Keratinocyte (primary cell): Measurements from ENCODE around the gene DTNB. TPM values are rescaled to one million over a fixed set of nuclear protein-coding genes. Genes with fewer than 3 reads are reported as not detected.
A peak's percentile ranks its signal among the peaks of the same experiment; 100 is the strongest.

Experiments
- DNase-seq: peaks from one replicate; pipeline ENCODE4 v3.0.0-alpha.2; 2011; ENCODE audit warnings: low read depth, missing footprints, low spot score
- FAIRE-seq: peaks from 2 replicates; lab custom pipeline; 2011; peaks lifted over from hg19 to GRCh38; lab: Jason Lieb, UNC
- H2AFZ ChIP-seq: 2 replicates; pipeline ENCODE4 v1.6.0; 2012; ENCODE audit warnings: low read length, control low read depth, inconsistent platforms; ENCODE audit not compliant: control insufficient read depth
- H3K27ac ChIP-seq: 2 replicates; pipeline ENCODE4 v1.5.1; 2011; ENCODE audit warnings: low read length; ENCODE audit not compliant: control insufficient read depth, insufficient read depth
- H3K27me3 ChIP-seq: 3 replicates; pipeline ENCODE4 v1.6.0; 2011; ENCODE audit warnings: low read length; ENCODE audit not compliant: control insufficient read depth, insufficient read depth; ENCODE audit errors: extremely low read depth
- H3K36me3 ChIP-seq, 2 experiments: 2 replicates in 1 of 2; 3 replicates in 1 of 2; pipeline ENCODE4 v1.5.1; 2011; ENCODE audit warnings: low read length in 2 of 2, mild to moderate bottlenecking in 1 of 2; ENCODE audit not compliant: control insufficient read depth in 2 of 2, insufficient read depth in 2 of 2; ENCODE audit errors: extremely low read depth in 1 of 2
- H3K4me1 ChIP-seq: 3 replicates; pipeline ENCODE4 v1.5.1; 2011; ENCODE audit warnings: low read length; ENCODE audit not compliant: control insufficient read depth, insufficient read depth; ENCODE audit errors: extremely low read depth
- H3K4me2 ChIP-seq: 3 replicates; pipeline ENCODE4 v1.6.0; 2011; ENCODE audit warnings: low read depth, low read length; ENCODE audit not compliant: control insufficient read depth, insufficient read depth; ENCODE audit errors: extremely low read depth
- H3K4me3 ChIP-seq, 3 experiments: fragments of 200-600 bp in 1 of 3; sonication (generic) in 1 of 3; 2 replicates in 2 of 3; 3 replicates in 1 of 3; pipeline ENCODE4 v1.5.1; 2011 to 2016; ENCODE audit warnings: low read length in 3 of 3, mild to moderate bottlenecking in 3 of 3, control low read depth in 2 of 3, inconsistent platforms in 1 of 3, low read depth in 1 of 3, mixed read lengths in 1 of 3, mixed run types in 1 of 3, moderate library complexity in 1 of 3; ENCODE audit not compliant: control insufficient read depth in 2 of 3, insufficient read depth in 2 of 3; ENCODE audit errors: extremely low read depth in 1 of 3
- H3K79me2 ChIP-seq: 2 replicates; pipeline ENCODE4 v1.6.0; 2012; ENCODE audit warnings: low read length; ENCODE audit not compliant: control insufficient read depth, insufficient read depth
- H3K9ac ChIP-seq: 3 replicates; pipeline ENCODE4 v1.6.0; 2011; ENCODE audit warnings: low read length; ENCODE audit not compliant: control insufficient read depth, insufficient read depth; ENCODE audit errors: extremely low read depth
- H3K9me1 ChIP-seq: 3 replicates; pipeline ENCODE4 v1.6.0; 2011; ENCODE audit warnings: low read length; ENCODE audit not compliant: control insufficient read depth, insufficient read depth; ENCODE audit errors: extremely low read depth
- H3K9me3 ChIP-seq: 2 replicates; pipeline ENCODE4 v1.5.1; 2012; ENCODE audit warnings: low read depth, low read length; ENCODE audit not compliant: control insufficient read depth
- H4K20me1 ChIP-seq: 3 replicates; pipeline ENCODE4 v1.6.0; 2011; ENCODE audit warnings: low read length; ENCODE audit not compliant: control insufficient read depth, insufficient read depth; ENCODE audit errors: extremely low read depth
- CTCF ChIP-seq, 3 experiments: IDR thresholded peaks in 1 of 3; conservative IDR thresholded peaks in 1 of 3; optimal IDR thresholded peaks in 1 of 3; 2 replicates in 2 of 3; 3 replicates in 1 of 3; pipeline versions ENCODE3 to v1.5.1; 2011; ENCODE audit warnings: low read length in 3 of 3, mild to moderate bottlenecking in 3 of 3, moderate library complexity in 2 of 3, control low read depth in 1 of 3, inconsistent platforms in 1 of 3; ENCODE audit not compliant: insufficient read depth in 2 of 3; ENCODE audit errors: extremely low read depth in 1 of 3
- EZH2 ChIP-seq: IDR thresholded peaks from one replicate; pipeline ENCODE4 v1.6.1; 2012; ENCODE audit warnings: inconsistent platforms, mild to moderate bottlenecking, low read length, moderate library complexity
- dilution Hi-C: fragments of 300-500 bp; cut with MboI; formaldehyde crosslinking; loops from one replicate; pipeline ENCODE4 v1.7.0; 2020; ENCODE audit warnings: low sequenced_read_pairs; ENCODE audit not compliant: extremely low pct_ligation_motif_present
- polyA plus RNA-seq, 5 experiments: library from polyadenylated mRNA; depleted of rRNA in 3 of 5; stranded (reverse) in 3 of 5; stranded (forward) in 1 of 5; unstranded in 1 of 5; fragments of >200 nt; gene quantifications; 1 replicate in 1 of 5; 2 replicates in 3 of 5; 3 replicates in 1 of 5; pipeline versions ENCODE4 v1.2.1 to v1.2.3, GENCODE V29; 2011 to 2012; ENCODE audit warnings: missing spikeins in 2 of 5, low read depth in 1 of 5, low replicate concordance in 1 of 5

The DTNB gene
- polyA plus RNA-seq, 1 donor (not counting 4 experiments of a cell fraction or from before 2014, with no cell fraction given): 31.5 TPM

- DNase-seq (no peak), FAIRE-seq (no peak)
- dilution Hi-C loops: no loop called here
- Histone ChIP-seq H3K36me3 (peaks cover 0 to 4% of the 10 kb centered on the region in 2 experiments), H4K20me1 (no peaks in the 10 kb centered on the region), H3K9me1 (no peaks in the 10 kb centered on the region), H3K4me2 (no peak overlapping the region), H3K27me3 (no peaks in the 10 kb centered on the region), H3K79me2 (no peaks in the 10 kb centered on the region), H3K4me1 (peaks cover 8% of the 10 kb centered on the region), H3K9me3 (no peaks in the 10 kb centered on the region), H3K4me3 (no peak overlapping the region), H3K27ac (no peak overlapping the region), H2AFZ (no peak overlapping the region), H3K9ac (no peak overlapping the region)
- TF ChIP-seq CTCF (optimal IDR thresholded peaks at IDR 0.05 in 1 of 3, IDR thresholded peaks at IDR 0.05 in 1 of 3, conservative IDR thresholded peaks at IDR 0.05 in 1 of 3; ENCODE audit: extremely low read depth in 1 of 3, insufficient read depth in 2 of 3, low read length in 3 of 3) (no peak), EZH2 (no peak)
These were observed 103.1 kb downstream of the DTNB start for GRCh38 chr2:25570161-25570845.

- H3K4me2 ChIP-seq: no peak overlapping the region
- no peaks in the 10 kb centered on the region for H3K9me1 ChIP-seq
- H3K9me3 ChIP-seq: no peaks in the 10 kb centered on the region
- TF ChIP-seq EZH2 (no peak), CTCF (optimal IDR thresholded peaks at IDR 0.05 in 1 of 3, IDR thresholded peaks at IDR 0.05 in 1 of 3, conservative IDR thresholded peaks at IDR 0.05 in 1 of 3; ENCODE audit: extremely low read depth in 1 of 3, insufficient read depth in 2 of 3, low read length in 3 of 3) (peak in 2 of 3 experiments; percentile 16 to 32)
- no peak overlapping the region for H3K9ac ChIP-seq
- peaks cover 0 to 4% of the 10 kb centered on the region in 2 experiments for H3K36me3 ChIP-seq
- no peak overlapping the region for H3K4me3 ChIP-seq
- H2AFZ ChIP-seq: no peak overlapping the region
- H3K27ac ChIP-seq: no peak overlapping the region
- dilution Hi-C loops: no loop called here
- H3K4me1 ChIP-seq: no peaks in the 10 kb centered on the region
- H3K27me3 ChIP-seq: no peaks in the 10 kb centered on the region
- H3K79me2 ChIP-seq: no peaks in the 10 kb centered on the region
- FAIRE-seq (peak; percentile 5), DNase-seq (no peak)
- H4K20me1 ChIP-seq: no peaks in the 10 kb centered on the region
These were observed 106.0 kb downstream of the DTNB start for GRCh38 chr2:25567406-25567805.
